Panc1 (cell line): ENCODE measurements around the gene ANO4. TPM values are rescaled to one million over a fixed set of nuclear protein-coding genes. Genes with fewer than 3 reads are reported as not detected.

Experiments
- ATAC-seq: fragments of 200-7000 bp; cut with Tn5 transposase; 2 replicates; pipeline ENCODE4 v1.9.1; 2020; ENCODE audit warnings: mild to moderate bottlenecking, moderate library complexity
- BruUV-seq: library from RNA; stranded (reverse); fragments of 400-500 nt; replicated peaks from 2 replicates; lab custom pipeline; 2021; lab: Mats Ljungman, UMichigan
- CTCF ChIA-PET: fragments of 300-600 bp; sonication (Branson Sonifier 250); formaldehyde crosslinking; loops from one replicate; lab custom pipeline; 2022; ENCODE audit warnings: antibody characterized with exemption; lab: Charles Lee
- POLR2A ChIA-PET: fragments of 300-600 bp; sonication (Branson Sonifier 250); formaldehyde crosslinking; loops from one replicate; lab custom pipeline; 2022; ENCODE audit warnings: antibody characterized with exemption; lab: Charles Lee
- DNase-seq: peaks from one replicate; pipeline ENCODE4 v3.0.0-alpha.2; 2010; ENCODE audit warnings: low read depth, low spot score
- H3K27ac ChIP-seq: 2 replicates; pipeline ENCODE4 v1.5.1; 2011; ENCODE audit warnings: mild to moderate bottlenecking, low read length, inconsistent platforms
- H3K27me3 ChIP-seq: fragments of 200-500 bp; sonication (Bioruptor generic); 2 replicates; pipeline ENCODE4 v1.6.0; 2014; ENCODE audit warnings: low read length, inconsistent platforms; ENCODE audit not compliant: control insufficient read depth, insufficient read depth
- H3K36me3 ChIP-seq: fragments of 200-500 bp; sonication (Bioruptor generic); 2 replicates; pipeline ENCODE4 v1.5.1; 2014; ENCODE audit warnings: inconsistent platforms, mild to moderate bottlenecking, low read length, moderate library complexity; ENCODE audit not compliant: control insufficient read depth, insufficient read depth
- H3K4me1 ChIP-seq: 2 replicates; pipeline ENCODE4 v1.5.1; 2011; ENCODE audit warnings: inconsistent platforms, mild to moderate bottlenecking, low read length, moderate library complexity; ENCODE audit not compliant: control insufficient read depth, insufficient read depth
- H3K4me3 ChIP-seq, 2 experiments: 2 replicates each; pipeline ENCODE4 v1.5.1; 2011 to 2012; ENCODE audit warnings: low read depth in 2 of 2, low read length in 2 of 2, mild to moderate bottlenecking in 2 of 2, inconsistent platforms in 1 of 2, moderate library complexity in 1 of 2
- H3K9me3 ChIP-seq: fragments of 200-500 bp; sonication (Bioruptor generic); 2 replicates; pipeline ENCODE4 v1.5.1; 2014; ENCODE audit warnings: low read depth, mild to moderate bottlenecking, inconsistent platforms, low read length, moderate library complexity; ENCODE audit not compliant: control insufficient read depth, insufficient read depth
- CTCF ChIP-seq: fragments of 450-650 bp; IDR thresholded peaks from 2 replicates; pipeline ENCODE4 v1.5.1; 2017; ENCODE audit warnings: mild to moderate bottlenecking
- POLR2AphosphoS5 ChIP-seq: IDR thresholded peaks from 2 replicates; pipeline ENCODE4 v1.6.1; 2012; ENCODE audit warnings: mild to moderate bottlenecking, low read depth, low read length, moderate library complexity
- REST ChIP-seq, 2 experiments: IDR thresholded peaks; 2 replicates each; pipeline ENCODE4 v1.6.1; 2011 to 2012; ENCODE audit warnings: low read depth in 2 of 2, control low read depth in 1 of 2, low read length in 1 of 2, mild to moderate bottlenecking in 1 of 2, moderate library complexity in 1 of 2; ENCODE audit not compliant: insufficient read depth in 1 of 2
- SIN3A ChIP-seq: IDR thresholded peaks from 2 replicates; pipeline ENCODE4 v1.6.1; 2012; ENCODE audit warnings: low read depth, mild to moderate bottlenecking, low read length, moderate library complexity, borderline replicate concordance; ENCODE audit not compliant: insufficient read depth
- TCF7L2 ChIP-seq: IDR thresholded peaks from 2 replicates; pipeline ENCODE4 v1.6.1; 2011; ENCODE audit warnings: mild to moderate bottlenecking, low read depth, low read length, inconsistent platforms
- in situ Hi-C: cut with HindIII; loops from 2 replicates; pipeline ENCODE4 v1.10.0; 2016; ENCODE audit warnings: low sequenced_read_pairs, low pct_unique_long_range_greater_than_20kb
- intact Hi-C: fragments of 100-400 bp; cut with micrococcal nuclease; formaldehyde crosslinking; loops from one replicate; pipeline ENCODE4 v1.10.0; 2022; ENCODE audit not compliant: unreplicated experiment
- total RNA-seq: library from RNA; stranded (reverse); gene quantifications from one replicate; pipeline ENCODE4 v1.2.1, GENCODE V29; 2021; ENCODE audit not compliant: unreplicated experiment

The ANO4 gene
- total RNA-seq, 1 experiment from 2014 or later, result not detected

- no TSS peak for BruUV-seq
- POLR2A ChIA-PET, result no interaction called here
- ATAC-seq (no peak), DNase-seq (no peak)
- Histone ChIP-seq H3K4me3 (no peak overlapping the region), H3K27ac (no peak overlapping the region), H3K9me3 (no peaks in the 10 kb centered on the region), H3K4me1 (no peaks in the 10 kb centered on the region), H3K36me3 (no peaks in the 10 kb centered on the region), H3K27me3 (no peaks in the 10 kb centered on the region)
- in situ Hi-C loops (no loop called here), intact Hi-C loops (no loop called here)
- no peak for TF ChIP-seq CTCF
- TF ChIP-seq TCF7L2, result no peak
- TF ChIP-seq REST (IDR thresholded peaks at IDR 0.05; ENCODE audit: insufficient read depth in 1 of 2, low read depth in 2 of 2, low read length in 1 of 2), result no peak
- TF ChIP-seq SIN3A, result no peak
- no peak for TF ChIP-seq POLR2AphosphoS5
- CTCF ChIA-PET, result no interaction called here
Measured at GRCh38 chr12:101021442-101021841, 226.9 kb downstream of the ANO4 start.

GRCh38 chr12:101021911-101022388, 227.4 kb downstream of the ANO4 start:
- Histone ChIP-seq H3K27me3 (no peaks in the 10 kb centered on the region), H3K4me3 (no peak overlapping the region), H3K4me1 (no peaks in the 10 kb centered on the region), H3K27ac (no peak overlapping the region), H3K36me3 (no peaks in the 10 kb centered on the region), H3K9me3 (no peaks in the 10 kb centered on the region)
- in situ Hi-C loops, result no loop called here
- ATAC-seq, result no peak
- BruUV-seq, result no TSS peak
- TF ChIP-seq SIN3A (no peak), CTCF (no peak), POLR2AphosphoS5 (no peak), REST (IDR thresholded peaks at IDR 0.05; ENCODE audit: insufficient read depth in 1 of 2, low read depth in 2 of 2, low read length in 1 of 2) (no peak), TCF7L2 (no peak)
- ChIA-PET CTCF (no interaction called here), POLR2A (no interaction called here)
- intact Hi-C loops, result no loop called here
- DNase-seq, result no peak
